Testis (tissue), 3 donors: ENCODE data around the gene DOCK6. TPM values are rescaled to one million over a fixed set of nuclear protein-coding genes. Genes with fewer than 3 reads are reported as not detected.
A peak's percentile ranks its signal among the peaks of the same experiment; 100 is the strongest.

Experiments used
- DNase-seq: peaks from one replicate; pipeline ENCODE4 v3.0.0-alpha.2; 2019
- H3K27ac ChIP-seq, 2 donors: fragments of 200-600 bp; sonication (generic); one replicate each; pipeline ENCODE4 v1.5.1; 2019
- H3K27me3 ChIP-seq: fragments of 200-600 bp; sonication (generic); one replicate; pipeline ENCODE4 v1.5.1; 2019
- H3K36me3 ChIP-seq: fragments of 200-600 bp; sonication (generic); one replicate; pipeline ENCODE4 v1.5.1; 2017; ENCODE audit warnings: low read depth; ENCODE audit errors: missing control alignments
- H3K4me1 ChIP-seq: fragments of 200-600 bp; sonication (generic); one replicate; pipeline ENCODE4 v1.5.1; 2019
- H3K4me3 ChIP-seq, 2 donors: fragments of 200-600 bp; sonication (generic); one replicate each; pipeline ENCODE4 v1.5.1; 2017 to 2019
- H3K9me3 ChIP-seq: fragments of 200-600 bp; sonication (generic); one replicate; pipeline ENCODE4 v1.5.1; 2017
- POLR2A ChIP-seq: fragments of 450-650 bp; IDR thresholded peaks from one replicate; pipeline ENCODE4 v1.6.1; 2017; ENCODE audit warnings: antibody characterized with exemption, mild to moderate bottlenecking, moderate library complexity
- WGBS, 2 donors: methylation state at CpG; one replicate each; pipeline ENCODE4 v1.1.5; 2018; 5-methylcytosine and 5-hydroxymethylcytosine counted together
- intact Hi-C: fragments of 100-400 bp; cut with DNase I; formaldehyde crosslinking; loops from one replicate; pipeline ENCODE4 v1.15.1; 2023; ENCODE audit warnings: low total_unique reads
- polyA plus RNA-seq: library from polyadenylated mRNA; stranded (reverse); fragments of 350-450 nt; fragmentation: Illumina TruSeq; extraction: RNeasy Lipid Tissue Mini Kit (QIAGEN cat#74804); gene quantifications from one replicate; pipeline ENCODE4 v1.2.3, GENCODE V29; 2014; ENCODE audit warnings: low read depth, low replicate concordance; ENCODE audit not compliant: insufficient read depth
- total RNA-seq, 2 donors: library from RNA; depleted of rRNA; stranded (reverse); fragments of >200 nt; gene quantifications; one replicate each; pipeline ENCODE4 v1.2.3, GENCODE V29; 2016
- TF ChIP-seq, protein P1 (sequence below), 3 experiments: fragments of 450-650 bp in 2 of 3; fragments of 200-600 bp in 1 of 3; sonication (generic) in 1 of 3; IDR thresholded peaks; one replicate each; pipeline ENCODE4 v1.5.1; 2016 to 2019; ENCODE audit warnings: antibody characterized with exemption in 3 of 3, mild to moderate bottlenecking in 2 of 3, moderate library complexity in 1 of 3

Gene DOCK6
- total and polyA plus RNA-seq, 3 donors from 2014 or later, result 18.4 to 45.0 (median 32.5) TPM

GRCh38 chr19:11246941-11247340, 15.4 kb downstream of the DOCK6 start:
- no peaks in the 10 kb centered on the region for H3K36me3 ChIP-seq
- no peak overlapping the region for H3K4me3 ChIP-seq
- intact Hi-C loops, result no loop called here
- H3K27ac ChIP-seq, result peak overlapping the region in 1 of 2 donors; percentile 70
- WGBS, 2 donors, result 88 to 90% methylated on average over 11 of the region's 11 CpGs
- no peaks in the 10 kb centered on the region for H3K27me3 ChIP-seq
- H3K9me3 ChIP-seq, result no peaks in the 10 kb centered on the region
- TF ChIP-seq, protein P1, sequence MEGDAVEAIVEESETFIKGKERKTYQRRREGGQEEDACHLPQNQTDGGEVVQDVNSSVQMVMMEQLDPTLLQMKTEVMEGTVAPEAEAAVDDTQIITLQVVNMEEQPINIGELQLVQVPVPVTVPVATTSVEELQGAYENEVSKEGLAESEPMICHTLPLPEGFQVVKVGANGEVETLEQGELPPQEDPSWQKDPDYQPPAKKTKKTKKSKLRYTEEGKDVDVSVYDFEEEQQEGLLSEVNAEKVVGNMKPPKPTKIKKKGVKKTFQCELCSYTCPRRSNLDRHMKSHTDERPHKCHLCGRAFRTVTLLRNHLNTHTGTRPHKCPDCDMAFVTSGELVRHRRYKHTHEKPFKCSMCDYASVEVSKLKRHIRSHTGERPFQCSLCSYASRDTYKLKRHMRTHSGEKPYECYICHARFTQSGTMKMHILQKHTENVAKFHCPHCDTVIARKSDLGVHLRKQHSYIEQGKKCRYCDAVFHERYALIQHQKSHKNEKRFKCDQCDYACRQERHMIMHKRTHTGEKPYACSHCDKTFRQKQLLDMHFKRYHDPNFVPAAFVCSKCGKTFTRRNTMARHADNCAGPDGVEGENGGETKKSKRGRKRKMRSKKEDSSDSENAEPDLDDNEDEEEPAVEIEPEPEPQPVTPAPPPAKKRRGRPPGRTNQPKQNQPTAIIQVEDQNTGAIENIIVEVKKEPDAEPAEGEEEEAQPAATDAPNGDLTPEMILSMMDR (IDR thresholded peaks at IDR 0.05), result no peak
- TF ChIP-seq POLR2A, result no peak
- no peak for DNase-seq
- H3K4me1 ChIP-seq, result peaks cover 16% of the 10 kb centered on the region

GRCh38 chr19:11244846-11245589, 17.3 kb downstream of the DOCK6 start:
- Histone ChIP-seq H3K4me3 (no peak overlapping the region), H3K9me3 (no peaks in the 10 kb centered on the region), H3K36me3 (no peaks in the 10 kb centered on the region), H3K27me3 (no peaks in the 10 kb centered on the region), H3K27ac (no peak overlapping the region), H3K4me1 (peaks cover 16% of the 10 kb centered on the region)
- intact Hi-C loops, result no loop called here
- WGBS, 2 donors, result 92 to 95% methylated on average over 4 to 5 of the region's 5 CpGs
- DNase-seq, result no peak
- TF ChIP-seq, protein P1 (IDR thresholded peaks at IDR 0.05), result no peak
- no peak for TF ChIP-seq POLR2A

DNA sequence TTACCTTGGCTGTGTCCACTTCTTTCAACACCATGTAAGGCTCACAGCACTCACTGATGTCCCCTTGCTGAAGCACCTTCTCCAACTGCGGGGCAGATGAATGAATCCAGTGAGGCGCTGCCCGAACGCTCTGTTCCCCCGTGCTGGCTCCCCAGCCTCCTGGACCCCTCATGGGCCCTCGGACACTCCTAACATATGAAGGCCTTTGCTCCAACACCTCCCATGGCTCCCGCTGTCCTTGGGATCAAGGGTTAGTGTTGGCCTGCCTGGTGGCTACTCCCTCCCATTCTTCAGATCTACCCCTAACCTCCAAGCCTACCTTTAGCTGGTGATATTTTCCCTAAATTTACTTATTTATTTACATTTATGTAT, 18.5 kb downstream of the DOCK6 start:
- no peaks in the 10 kb centered on the region for H3K36me3 ChIP-seq
- H3K4me1 ChIP-seq, result peaks cover 16% of the 10 kb centered on the region
- H3K27ac ChIP-seq, result peak overlapping the region; percentile 42 to 71
- no peak for DNase-seq
- no peak overlapping the region for H3K4me3 ChIP-seq
- H3K9me3 ChIP-seq, result no peaks in the 10 kb centered on the region
- WGBS, 2 donors, result 66 to 74% methylated on average over 7 of the region's 7 CpGs
- TF ChIP-seq, protein P1 (IDR thresholded peaks at IDR 0.05), result no peak
- no peak for TF ChIP-seq POLR2A
- no peaks in the 10 kb centered on the region for H3K27me3 ChIP-seq
- intact Hi-C loops, result no loop called here

GRCh38 chr19:11242864-11243797, 19.2 kb downstream of the DOCK6 start:
- TF ChIP-seq, protein P1 (IDR thresholded peaks at IDR 0.05), result peak; percentile 30 to 84 (median 37)
- no peak for TF ChIP-seq POLR2A
- H3K27ac ChIP-seq, result peak overlapping the region; percentile 42 to 71
- no peaks in the 10 kb centered on the region for H3K36me3 ChIP-seq
- H3K4me3 ChIP-seq, result no peak overlapping the region
- intact Hi-C loops, result no loop called here
- H3K27me3 ChIP-seq, result no peaks in the 10 kb centered on the region
- DNase-seq, result peak; percentile 95
- WGBS, 2 donors, result 36 to 42% methylated on average over 17 to 36 of the region's 48 CpGs
- no peaks in the 10 kb centered on the region for H3K9me3 ChIP-seq
- peaks cover 16% of the 10 kb centered on the region for H3K4me1 ChIP-seq
